Esophagus muscularis mucosa (tissue), 4 donors: Measurements from ENCODE around the gene AP5S1. TPM values are rescaled to one million over a fixed set of nuclear protein-coding genes. Genes with fewer than 3 reads are reported as not detected.

Source experiments
- DNase-seq: peaks from one replicate; pipeline ENCODE4 v3.0.0-alpha.2; 2017; ENCODE audit errors: extremely low spot score
- H3K27ac ChIP-seq, 4 donors: fragments of 200-600 bp; sonication (generic); replicated peaks in 1 of 4; 1 replicate in 3 of 4; 2 replicates in 1 of 4; pipeline ENCODE4 v1.5.1; 2016 to 2019; ENCODE audit warnings: mild to moderate bottlenecking in 1 of 4
- H3K27me3 ChIP-seq, 4 donors: fragments of 200-600 bp; sonication (generic); one replicate each; pipeline versions ENCODE4 v1.5.1 to v1.6.0; 2016 to 2019
- H3K36me3 ChIP-seq, 4 donors: fragments of 200-600 bp; sonication (generic); one replicate each; pipeline ENCODE4 v1.5.1; 2016 to 2019
- H3K4me1 ChIP-seq, 4 donors: fragments of 200-600 bp; sonication (generic); one replicate each; pipeline ENCODE4 v1.5.1; 2016 to 2019
- H3K4me3 ChIP-seq, 4 donors: fragments of 200-600 bp; sonication (generic); 1 replicate in 2 of 4; 2 replicates in 2 of 4; pipeline ENCODE4 v1.5.1; 2016 to 2019; ENCODE audit warnings: mild to moderate bottlenecking in 4 of 4, moderate library complexity in 1 of 4
- H3K9me3 ChIP-seq, 4 donors: fragments of 200-600 bp; sonication (generic); 1 replicate in 3 of 4; 2 replicates in 1 of 4; pipeline ENCODE4 v1.5.1; 2016 to 2019
- CTCF ChIP-seq, 3 experiments: fragments of 200-600 bp in 2 of 3; fragments of 450-650 bp in 1 of 3; sonication (generic) in 2 of 3; IDR thresholded peaks; one replicate each; pipeline ENCODE4 v1.5.1; 2017 to 2019; ENCODE audit warnings: antibody characterized with exemption in 3 of 3, mild to moderate bottlenecking in 2 of 3, moderate library complexity in 1 of 3
- EP300 ChIP-seq: sonication (generic); formaldehyde crosslinking; IDR thresholded peaks from one replicate; pipeline ENCODE4 v1.6.1; 2017; ENCODE audit warnings: antibody characterized with exemption
- POLR2A ChIP-seq: fragments of 450-650 bp; IDR thresholded peaks from one replicate; pipeline ENCODE4 v1.6.1; 2017; ENCODE audit warnings: antibody characterized with exemption, moderate library complexity, mild to moderate bottlenecking, low read depth
- POLR2AphosphoS5 ChIP-seq, 2 donors: sonication (generic); formaldehyde crosslinking; IDR thresholded peaks; one replicate each; pipeline ENCODE4 v1.6.1; 2017; ENCODE audit warnings: antibody characterized with exemption in 2 of 2
- WGBS: methylation state at CpG from one replicate; pipeline ENCODE4 v1.1.5; 2018; 5-methylcytosine and 5-hydroxymethylcytosine counted together
- intact Hi-C: fragments of 100-400 bp; cut with DNase I; formaldehyde crosslinking; loops from one replicate; pipeline ENCODE4 v1.15.1; 2023
- total RNA-seq, 4 donors: library from RNA; depleted of rRNA; stranded (reverse); fragments of >200 nt; gene quantifications; one replicate each; pipeline versions ENCODE4 v1.1.0 to v1.2.1, GENCODE V29; 2016

The AP5S1 gene
- total RNA-seq, 4 donors from 2014 or later, result 7.9 to 11.7 (median 11.2) TPM

- Histone ChIP-seq H3K27ac (no peak overlapping the region), H3K4me1 (peaks cover 0 to 17% (median 10%) of the 10 kb centered on the region in 4 donors), H3K9me3 (no peaks in the 10 kb centered on the region), H3K36me3 (peaks cover 27 to 94% (median 75%) of the 10 kb centered on the region in 4 donors), H3K27me3 (no peaks in the 10 kb centered on the region), H3K4me3 (no peak overlapping the region)
- no peak for TF ChIP-seq POLR2AphosphoS5 (IDR thresholded peaks at IDR 0.05)
- TF ChIP-seq EP300, result no peak
- TF ChIP-seq CTCF (IDR thresholded peaks at IDR 0.05), result no peak
- no peak for TF ChIP-seq POLR2A
- DNase-seq, result no peak
- WGBS, result 93% methylated on average over 8 of the region's 10 CpGs
- intact Hi-C loops, result no loop called here
These were observed 49.7 kb downstream of the AP5S1 start for GRCh38 chr20:3869839-3870634.

- H3K4me3 ChIP-seq, result no peak overlapping the region
- H3K27ac ChIP-seq, result no peak overlapping the region
- H3K36me3 ChIP-seq, result peaks cover 10 to 85% (median 58%) of the 10 kb centered on the region in 4 donors
- peaks cover 0 to 17% (median 10%) of the 10 kb centered on the region in 4 donors for H3K4me1 ChIP-seq
- intact Hi-C loops, result no loop called here
- TF ChIP-seq EP300, result no peak
- TF ChIP-seq CTCF (IDR thresholded peaks at IDR 0.05), result no peak
- WGBS, result 73% methylated on average over 4 of the region's 4 CpGs
- H3K27me3 ChIP-seq, result no peaks in the 10 kb centered on the region
- H3K9me3 ChIP-seq, result no peaks in the 10 kb centered on the region
- no peak for DNase-seq
These were observed 51.4 kb downstream of the AP5S1 start for GRCh38 chr20:3871550-3872265.

- H3K9me3 ChIP-seq, result no peaks in the 10 kb centered on the region
- intact Hi-C loops, result no loop called here
- no peak for DNase-seq
- H3K27ac ChIP-seq, result no peak overlapping the region
- no peak for TF ChIP-seq POLR2A
- no peak for TF ChIP-seq POLR2AphosphoS5 (IDR thresholded peaks at IDR 0.05)
- TF ChIP-seq CTCF (IDR thresholded peaks at IDR 0.05), result no peak
- no peak for TF ChIP-seq EP300
- H3K4me3 ChIP-seq, result no peak overlapping the region
- no peaks in the 10 kb centered on the region for H3K27me3 ChIP-seq
- H3K36me3 ChIP-seq, result peaks cover 10 to 67% (median 42%) of the 10 kb centered on the region in 4 donors
- peaks cover 0 to 17% (median 10%) of the 10 kb centered on the region in 4 donors for H3K4me1 ChIP-seq
- 94% methylated on average over 5 of the region's 5 CpGs for WGBS
These were observed 53.2 kb downstream of the AP5S1 start for GRCh38 chr20:3873507-3873906.

- no peak for DNase-seq
- 76% methylated on average over 3 of the region's 3 CpGs for WGBS
- H3K4me3 ChIP-seq, result no peak overlapping the region
- peaks cover 10 to 60% (median 39%) of the 10 kb centered on the region in 4 donors for H3K36me3 ChIP-seq
- no peaks in the 10 kb centered on the region for H3K9me3 ChIP-seq
- H3K4me1 ChIP-seq, result peaks cover 0 to 17% (median 10%) of the 10 kb centered on the region in 4 donors
- TF ChIP-seq EP300 (no peak), CTCF (IDR thresholded peaks at IDR 0.05) (no peak), POLR2A (no peak), POLR2AphosphoS5 (IDR thresholded peaks at IDR 0.05) (no peak)
- H3K27ac ChIP-seq, result no peak overlapping the region
- intact Hi-C loops, result no loop called here
- H3K27me3 ChIP-seq, result no peaks in the 10 kb centered on the region
These were observed 54.0 kb downstream of the AP5S1 start for GRCh38 chr20:3874194-3874844.
